GM18909 (cell line): ENCODE data around the gene P2RY13.

ENCODE experiments used
- ATAC-seq: cut with Tn5 transposase; IDR thresholded peaks from one replicate; pipeline ENCODE4 v1.9.1; 2021; ENCODE audit warnings: mild to moderate bottlenecking; ENCODE audit not compliant: unreplicated experiment, poor library complexity

The P2RY13 gene

DNA sequence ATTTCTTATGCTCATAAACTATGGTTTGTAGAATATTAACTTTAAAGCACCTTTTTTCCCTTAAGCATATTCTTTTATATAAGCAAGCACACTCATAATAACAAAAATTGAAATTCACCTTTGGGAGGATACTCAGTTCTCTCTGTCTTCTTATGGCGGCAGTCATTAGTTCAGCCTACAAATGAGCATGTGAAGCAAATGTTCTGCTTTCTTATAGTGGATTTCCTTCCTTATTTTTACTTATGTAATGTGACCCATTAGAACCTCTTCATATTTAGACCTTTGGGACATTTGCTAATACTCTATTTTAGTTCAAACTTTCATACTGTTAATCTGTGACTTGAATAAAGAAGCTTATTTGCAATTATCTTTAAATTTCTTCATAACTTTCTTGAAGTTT is at the start of gene P2RY13:
Gene P2RY13 (minus strand): TSS at position 187 of the 400 bp plus-strand sequence. CDS start 21 bp downstream, at position 166.
- no peak for ATAC-seq

DNA sequence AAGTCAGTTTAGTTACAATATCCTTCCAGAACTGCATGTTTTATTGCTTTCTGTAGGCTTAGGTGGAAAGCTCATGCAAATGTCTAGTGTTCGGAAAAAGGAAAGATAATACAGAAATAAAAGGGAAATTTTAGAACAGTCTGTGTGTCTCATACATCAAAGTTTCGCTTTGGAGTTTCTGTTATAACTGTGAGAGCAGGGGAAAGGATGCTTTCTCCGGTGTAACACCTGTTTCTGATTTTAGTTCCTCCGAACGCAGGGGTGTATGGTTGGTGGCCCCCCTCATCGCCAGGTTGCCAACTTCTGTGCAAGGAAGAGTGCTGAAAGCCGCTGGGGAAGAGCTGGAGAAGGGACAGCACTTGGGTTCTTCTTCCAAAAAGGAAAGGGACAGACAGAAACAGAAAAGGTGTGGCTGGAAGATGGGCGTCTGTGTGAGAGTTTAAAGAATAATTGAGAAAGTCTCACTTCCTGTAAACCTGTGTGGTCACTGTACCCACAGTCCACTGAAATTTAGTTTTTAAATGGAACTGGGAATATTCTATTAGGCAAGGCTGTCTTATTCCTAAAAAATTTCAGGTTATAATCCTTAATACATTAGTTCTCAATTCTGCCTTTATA is 48.5 kb upstream of the P2RY13 start:
- ATAC-seq = peak; percentile 60

DNA sequence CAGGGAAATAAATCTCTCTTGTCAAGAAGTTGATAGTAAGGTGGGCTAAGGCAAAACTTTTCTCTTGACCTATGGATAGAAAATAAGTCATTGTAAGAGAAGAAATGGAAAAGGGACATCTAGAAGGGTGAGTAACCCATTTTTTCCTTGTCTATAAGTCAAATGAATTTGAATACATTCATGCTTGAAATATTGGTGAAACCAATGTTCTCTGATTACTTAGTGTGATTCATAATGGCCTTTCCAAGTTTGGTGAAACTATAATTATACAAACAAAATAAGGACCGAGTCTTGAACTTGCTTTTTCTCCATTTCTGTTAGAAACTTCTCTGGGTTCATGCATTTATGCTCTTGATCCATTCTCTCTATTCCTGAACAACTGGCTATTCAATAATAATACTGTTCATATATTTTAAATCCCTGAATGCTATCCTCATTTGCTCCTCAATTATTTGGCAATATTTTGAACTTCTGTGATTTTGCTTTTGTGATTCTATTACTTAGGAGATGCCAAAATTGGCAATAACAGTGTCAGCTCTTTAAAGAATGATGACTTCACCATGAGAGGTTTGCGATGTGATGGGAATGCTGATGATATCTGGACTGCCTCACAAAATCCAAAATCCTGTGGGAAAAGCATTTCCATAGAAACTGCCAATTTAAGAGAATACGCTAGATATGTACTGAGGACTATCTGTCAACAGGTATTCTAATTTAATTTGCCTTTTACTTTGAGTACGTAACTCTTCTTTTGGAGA is 42.9 kb upstream of the P2RY13 start:
- ATAC-seq = no peak

DNA sequence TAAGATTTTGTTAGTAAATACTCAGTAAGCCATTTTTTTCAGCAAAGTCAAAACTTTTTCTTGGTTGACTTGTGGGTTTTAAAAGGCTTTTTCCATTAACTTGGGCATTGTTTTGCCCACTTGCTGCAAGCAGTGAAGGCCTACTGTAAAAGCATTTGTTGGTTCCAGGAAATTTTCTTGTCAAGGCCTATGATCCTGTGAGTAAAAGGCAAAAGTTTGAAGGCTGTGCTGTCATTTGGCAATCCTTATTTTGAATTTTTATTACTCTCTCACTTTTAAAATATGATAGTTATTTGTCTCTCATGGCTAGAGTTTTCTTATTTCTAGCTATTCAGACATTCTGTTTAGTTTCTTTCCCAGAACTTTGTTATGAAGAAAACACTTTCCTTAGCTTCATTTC is 42.2 kb upstream of the P2RY13 start:
- ATAC-seq = no peak

DNA sequence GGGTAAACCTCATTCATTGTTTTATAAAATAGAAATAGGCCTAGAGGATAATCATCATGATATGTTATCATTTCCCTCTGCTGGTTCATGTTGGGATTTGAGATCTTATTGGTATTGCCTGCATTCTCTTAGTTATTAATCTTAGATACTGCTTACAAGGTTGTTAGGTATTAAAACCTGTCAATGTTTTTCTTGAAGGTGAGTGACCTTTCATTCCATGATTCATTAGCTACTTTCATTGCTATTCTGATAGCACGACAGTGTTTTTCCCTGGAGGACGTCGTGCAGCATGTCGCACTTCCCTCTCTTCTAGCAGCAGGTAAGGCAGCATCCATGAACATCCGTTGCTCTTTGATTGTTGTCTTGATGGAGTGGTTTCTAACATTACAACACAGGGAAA is 38.1 kb upstream of the P2RY13 start:
- no peak for ATAC-seq

DNA sequence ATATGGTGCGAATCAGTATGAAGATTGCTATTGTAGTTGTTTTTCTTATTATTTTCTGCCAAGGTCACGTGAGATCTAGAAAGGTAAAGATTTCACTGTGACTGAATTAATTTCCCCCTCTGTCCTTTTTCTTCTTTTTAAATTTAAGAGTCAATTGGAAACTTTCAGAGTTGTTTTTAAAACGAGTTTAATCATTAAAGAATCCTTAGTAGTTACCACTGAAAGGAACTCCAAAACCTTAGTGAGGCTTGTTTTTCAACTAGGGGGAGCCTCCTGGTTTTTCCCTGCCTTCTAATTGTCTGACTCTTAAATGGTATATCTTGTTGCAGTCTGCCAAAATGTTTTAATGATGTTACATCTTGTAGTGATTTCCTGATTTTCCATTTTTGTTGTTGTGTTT is 37.6 kb upstream of the P2RY13 start:
- no peak for ATAC-seq

DNA sequence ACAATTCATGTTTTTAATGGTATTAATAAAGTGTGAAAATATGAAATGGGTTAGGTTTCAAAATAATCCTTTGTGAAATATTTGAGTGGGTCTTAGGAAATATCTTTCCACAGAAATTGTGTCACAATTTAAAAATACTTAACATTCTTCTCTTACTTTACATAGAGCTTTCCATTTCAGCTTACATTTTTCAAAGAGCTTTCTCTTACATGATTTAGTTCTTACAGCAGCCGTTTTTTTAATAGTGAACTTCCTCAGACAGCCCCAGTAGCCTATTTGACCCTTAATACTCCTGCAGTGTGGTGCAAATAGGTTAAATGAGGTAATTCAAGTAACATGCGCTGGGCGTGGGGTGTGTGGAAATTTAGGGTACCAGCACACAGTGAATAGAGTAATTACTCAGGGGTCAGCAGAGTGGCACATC is 33.4 kb upstream of the P2RY13 start:
- no peak for ATAC-seq

DNA sequence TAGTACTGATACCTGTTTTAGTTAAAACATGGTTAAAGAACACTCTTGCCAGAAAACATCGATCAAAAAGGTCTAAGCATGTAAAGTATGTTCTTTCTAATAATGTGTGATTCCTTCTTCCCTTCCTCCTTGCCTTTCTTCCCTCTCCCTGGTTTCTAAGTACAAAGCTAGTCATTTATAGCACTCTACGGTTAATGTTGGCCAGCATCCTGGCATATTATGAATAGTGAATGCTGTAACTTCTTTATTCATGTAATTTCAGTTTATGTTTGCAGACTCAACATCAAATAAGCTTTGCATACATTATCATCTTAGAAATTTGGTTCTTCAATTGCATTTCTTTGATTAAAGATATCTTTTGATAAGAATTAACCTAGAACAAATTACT is 28.1 kb upstream of the P2RY13 start:
- ATAC-seq = no peak

DNA sequence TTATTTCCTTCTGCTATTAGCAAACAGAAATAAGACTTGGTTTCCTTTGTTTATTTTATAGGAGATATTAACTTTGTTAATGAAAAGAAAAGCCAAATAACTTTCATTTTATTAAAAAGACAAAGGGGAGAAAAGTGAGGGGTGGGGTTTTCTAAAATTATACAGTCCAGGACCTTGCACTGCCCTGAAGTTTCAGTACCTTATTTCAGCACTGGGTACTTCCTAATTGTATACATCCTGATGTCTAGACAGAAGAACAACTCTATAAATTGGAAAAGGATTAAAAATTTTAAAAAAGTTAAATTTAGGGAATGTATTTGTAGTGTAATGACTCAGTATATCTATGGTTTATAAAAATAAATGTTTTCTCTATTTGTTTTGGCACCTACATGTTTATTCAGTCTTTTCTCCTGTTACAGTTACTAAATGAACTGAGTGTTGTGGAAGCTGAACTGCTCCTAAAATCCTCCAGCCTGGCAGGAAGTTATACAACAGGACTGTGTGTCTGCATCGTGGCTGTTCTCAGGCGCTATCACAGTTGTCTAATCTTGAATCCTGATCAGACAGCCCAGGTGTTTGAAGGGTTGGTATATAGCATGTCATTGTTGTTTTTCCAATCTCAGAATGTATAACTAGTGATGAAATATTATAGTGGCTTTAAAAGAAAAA is 27.6 kb upstream of the P2RY13 start:
- ATAC-seq = no peak

DNA sequence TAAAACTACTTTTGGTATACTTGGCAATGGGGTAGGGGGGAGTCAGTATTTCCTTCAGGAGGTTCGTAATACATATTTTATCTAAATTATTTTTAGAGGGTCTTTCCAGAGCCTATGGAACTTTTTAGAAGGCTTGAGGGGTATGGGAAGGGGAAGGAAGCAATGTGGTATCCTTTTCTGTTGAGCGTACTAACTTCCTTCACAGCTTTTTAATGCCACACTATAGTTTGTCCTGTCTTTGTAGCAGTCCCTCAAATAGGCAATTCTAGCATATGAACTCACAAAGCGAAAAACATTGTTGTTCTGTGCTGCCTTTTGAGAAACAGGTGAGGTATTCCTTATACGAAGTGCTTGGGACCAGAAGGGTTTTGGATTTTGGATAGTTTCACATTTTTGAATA is 22.3 kb upstream of the P2RY13 start:
- ATAC-seq = peak; percentile 42

DNA sequence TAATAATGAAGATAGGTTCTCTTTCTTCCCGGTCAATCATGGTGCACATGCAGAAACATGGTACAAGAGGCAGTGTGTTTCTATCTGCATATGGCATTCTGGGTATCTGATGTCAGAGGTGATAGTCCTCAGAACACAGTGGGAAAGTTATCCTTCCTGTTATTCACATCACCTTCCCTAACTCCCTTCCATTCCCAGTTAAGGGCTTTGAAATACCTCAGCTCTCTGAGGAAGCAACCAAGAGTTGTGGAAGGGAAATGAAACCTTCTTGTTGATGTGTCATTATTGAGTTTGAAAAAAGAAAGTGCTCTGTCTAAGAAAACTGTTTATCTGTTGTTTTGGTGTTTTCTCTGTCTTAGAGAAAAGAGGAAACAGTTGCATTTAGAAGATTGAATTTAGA is 21.9 kb upstream of the P2RY13 start:
- ATAC-seq = peak; percentile 89

DNA sequence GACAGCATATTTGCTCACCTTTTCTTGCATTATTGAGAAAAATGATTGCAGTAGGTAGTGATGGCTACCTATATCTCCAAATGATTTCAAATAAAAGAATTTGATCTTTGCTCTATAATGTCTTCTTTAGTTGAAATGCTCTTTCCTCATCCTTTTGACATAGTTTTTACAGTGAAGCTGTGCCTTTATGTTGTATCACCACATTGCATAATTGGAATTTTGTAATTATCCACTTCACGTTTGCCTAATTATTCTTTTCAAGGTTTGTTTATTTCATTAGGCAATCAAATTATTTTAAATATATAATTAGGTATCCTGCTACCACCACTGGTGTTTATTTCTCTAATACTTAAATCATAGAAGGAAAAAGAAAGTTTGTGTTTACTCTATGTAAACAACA is 21.3 kb upstream of the P2RY13 start:
- ATAC-seq = no peak

DNA sequence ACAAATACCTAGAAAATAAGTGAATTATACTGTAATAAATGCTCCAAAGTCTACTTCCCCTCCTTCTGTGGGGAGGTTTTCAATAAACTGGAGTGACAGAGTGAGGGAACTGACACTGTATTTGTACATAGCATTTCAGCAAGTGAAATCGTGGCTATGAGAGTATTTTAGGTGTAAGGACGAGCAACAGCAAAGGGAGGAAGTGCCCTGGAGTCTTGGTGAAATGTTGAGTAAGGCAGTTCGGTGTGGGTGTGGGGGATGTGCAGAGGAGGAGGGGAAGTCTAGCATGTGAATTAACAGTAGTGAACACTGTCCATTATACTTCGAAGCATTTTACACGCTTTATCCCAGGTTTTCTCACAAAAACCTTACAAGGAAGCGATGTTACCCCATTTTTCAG is 18.1 kb upstream of the P2RY13 start:
- no peak for ATAC-seq

DNA sequence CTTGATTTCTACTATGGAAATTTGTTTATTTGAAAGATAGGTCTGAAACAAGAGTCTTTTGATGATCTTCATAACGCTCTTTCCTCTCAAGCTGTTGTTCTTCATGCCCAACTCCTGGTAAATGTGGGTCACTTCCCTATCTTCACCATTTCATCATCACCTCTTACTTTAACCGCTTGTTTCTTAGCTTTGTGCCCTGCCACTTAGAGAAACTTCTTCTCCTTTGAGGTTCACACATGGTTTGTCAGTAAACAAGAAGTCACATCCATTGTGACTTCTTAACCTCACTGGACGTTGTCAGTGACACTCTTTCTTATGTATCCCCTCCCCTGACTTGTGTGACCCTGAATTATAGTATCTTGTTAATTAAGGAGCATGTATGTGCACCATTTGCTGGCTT is 16.9 kb upstream of the P2RY13 start:
- no peak for ATAC-seq

DNA sequence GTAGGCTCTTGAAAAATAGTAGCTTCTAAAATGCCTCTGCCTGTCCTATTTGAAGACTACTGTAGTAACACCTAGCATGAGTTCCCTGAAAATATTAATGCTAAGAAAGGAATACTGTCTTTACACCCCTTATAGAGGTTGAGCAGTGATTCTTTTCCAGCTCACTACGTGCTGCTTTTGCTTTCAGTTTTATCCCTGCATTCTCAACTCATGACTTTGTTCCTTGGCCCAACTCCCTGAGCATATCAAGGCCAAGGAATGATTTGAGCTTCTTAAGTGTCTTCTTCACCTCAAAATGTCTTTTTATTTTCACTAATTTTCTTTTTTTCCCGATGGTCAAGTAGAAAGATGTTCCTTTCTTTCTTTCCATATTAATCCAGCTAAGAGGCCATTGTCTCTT is 16.5 kb upstream of the P2RY13 start:
- no peak for ATAC-seq

DNA sequence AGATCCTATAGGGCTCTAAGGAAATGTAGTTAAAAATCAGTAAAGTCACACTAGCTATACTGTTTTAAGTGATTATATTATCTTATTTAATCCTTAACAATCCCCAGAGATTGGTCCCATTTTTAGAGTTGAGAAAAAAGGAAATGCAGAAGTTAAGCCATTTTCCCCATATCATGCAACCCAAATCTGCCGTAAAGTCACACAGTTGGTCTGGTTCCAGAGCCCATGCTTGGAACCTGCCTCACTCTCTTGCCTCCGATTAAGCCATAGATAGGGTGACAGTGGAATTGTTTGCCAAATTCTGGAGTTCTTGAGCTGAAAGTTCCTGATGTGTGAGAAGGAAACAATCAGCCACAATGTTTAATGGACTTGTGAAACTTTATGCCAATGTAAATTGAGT is 2.3 kb upstream of the P2RY13 start:
- ATAC-seq = no peak

DNA sequence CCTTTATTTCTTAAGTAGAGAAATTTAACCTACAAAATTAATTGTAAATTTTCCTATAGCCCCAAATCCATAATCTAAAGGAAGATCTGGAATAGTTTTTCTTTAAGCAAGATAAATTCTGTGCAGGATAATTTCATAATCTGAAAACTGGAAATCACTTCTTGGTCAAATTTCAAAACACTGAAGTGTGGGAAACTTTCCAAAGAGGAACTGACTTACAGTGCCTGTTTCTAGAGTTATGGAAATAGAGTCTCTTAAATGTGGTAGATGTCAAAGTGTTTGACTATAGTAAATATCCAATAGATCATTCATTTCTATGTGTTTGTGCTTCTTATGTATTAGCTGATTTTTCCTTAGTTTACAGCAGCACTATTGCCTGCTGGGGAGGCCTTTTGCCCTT is 1.6 kb upstream of the P2RY13 start:
- no peak for ATAC-seq

DNA sequence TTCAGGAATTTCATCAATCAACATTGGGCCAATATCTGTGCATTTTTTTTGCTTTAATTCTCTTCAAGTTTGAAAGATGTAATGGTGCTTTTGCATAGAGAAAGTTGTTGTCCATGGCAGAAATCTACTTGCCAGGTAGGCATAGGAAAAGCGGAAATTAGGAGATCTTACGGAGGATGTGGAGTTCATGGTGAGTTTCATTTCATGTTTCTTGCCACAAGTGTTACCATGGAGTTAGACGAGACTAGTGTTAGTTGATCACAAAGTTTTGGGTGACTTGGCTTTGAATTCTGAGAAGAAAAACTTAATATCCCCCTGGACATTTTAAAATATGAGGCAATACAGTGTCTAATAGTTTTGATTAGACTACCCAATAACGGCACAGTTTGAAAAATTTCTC is 1.0 kb upstream of the P2RY13 start:
- no peak for ATAC-seq

DNA sequence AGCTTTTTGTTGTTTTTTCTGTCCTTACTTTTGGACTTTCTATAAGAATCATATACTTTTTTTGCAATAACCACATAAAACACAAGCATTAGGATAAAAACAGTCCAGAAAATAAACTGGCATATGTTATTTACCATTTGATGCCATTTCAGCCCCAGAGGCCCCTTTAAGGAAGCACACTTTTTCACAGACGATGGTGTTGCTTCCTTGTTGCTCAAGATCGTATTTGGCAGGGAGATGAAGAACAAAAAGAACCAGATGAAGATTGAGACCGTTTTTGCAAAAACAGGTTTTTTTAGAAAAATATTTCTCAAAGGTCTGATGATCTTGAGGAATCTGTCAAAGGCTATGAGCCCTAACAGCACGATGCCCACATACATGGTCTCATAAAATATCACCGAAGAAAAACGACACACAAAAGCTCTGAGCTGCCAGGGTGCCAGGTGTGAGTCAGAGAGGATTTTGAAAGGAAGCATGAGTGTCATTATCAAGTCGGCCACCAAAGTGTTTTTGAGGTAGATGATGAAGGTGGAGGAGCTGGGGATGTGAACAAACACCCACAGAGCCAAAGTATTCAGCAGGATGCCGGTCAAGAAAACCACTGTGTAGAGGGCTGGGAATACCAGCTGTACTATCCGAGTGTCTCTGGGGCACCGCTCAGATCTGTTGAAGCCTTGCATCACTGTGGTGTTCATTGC is 902 bp downstream of the P2RY13 start:
- no peak for ATAC-seq

DNA sequence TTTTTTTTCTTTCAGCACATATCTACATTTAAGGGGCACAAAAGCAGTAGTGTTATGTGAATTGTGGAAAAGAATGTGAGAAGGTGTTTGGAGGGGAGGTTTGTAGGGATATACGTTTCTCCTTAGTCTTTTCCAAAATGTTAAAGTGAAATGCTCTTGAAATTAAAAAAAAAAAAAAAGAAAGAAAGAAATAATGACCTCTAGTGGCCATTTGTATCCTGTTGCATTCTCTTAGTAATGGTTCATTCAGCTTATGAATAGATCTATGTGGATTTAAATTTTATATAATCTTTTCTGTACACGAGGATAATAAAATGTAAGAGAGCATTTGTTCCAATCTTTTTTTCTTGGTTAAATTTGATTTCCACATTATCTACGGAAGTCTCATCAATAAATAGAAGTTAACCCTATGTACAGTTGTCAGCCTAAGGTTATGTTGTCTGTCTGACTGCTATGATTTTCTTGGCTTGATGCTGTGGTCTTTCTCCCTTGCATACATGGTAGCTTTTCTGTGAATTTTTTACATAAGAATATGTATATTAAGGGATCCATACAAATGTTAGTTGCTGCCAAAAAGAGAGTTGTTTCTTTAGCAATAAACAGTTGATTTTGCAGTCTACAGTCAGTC is 1.7 kb downstream of the P2RY13 start:
- no peak for ATAC-seq

DNA sequence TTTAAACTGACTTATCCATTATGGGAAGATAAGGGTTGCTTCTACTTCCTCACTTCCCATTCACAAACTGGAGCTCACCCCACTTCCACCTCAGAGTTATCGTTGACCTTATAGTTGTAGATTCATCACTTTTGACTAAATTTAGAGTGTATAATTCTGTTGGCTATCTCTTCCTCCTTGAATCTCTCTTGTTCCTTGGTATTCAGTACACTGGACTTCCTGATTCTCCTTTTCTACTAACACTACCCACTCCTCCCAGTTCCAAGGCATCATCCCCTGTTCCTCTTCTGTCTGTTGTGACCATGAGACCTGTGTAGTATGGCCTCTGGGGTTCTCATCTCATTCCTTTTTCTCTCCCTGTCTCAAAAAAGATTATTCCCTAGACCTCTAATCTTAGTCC is 6.8 kb downstream of the P2RY13 start:
- no peak for ATAC-seq
